ENCODE data around the gene PNLIPRP2. TPM values are rescaled to one million over a fixed set of nuclear protein-coding genes. Genes with fewer than 3 reads are reported as not detected.
A peak's percentile ranks its signal among the peaks of the same experiment; 100 is the strongest.

PNLIPRP2 gene
- total RNA-seq, 4 donors from 2014 or later: 0.42 to 4.1 (median 2.4) TPM; not detected in 1

GRCh38 chr10:116625845-116626244, 5.1 kb downstream of the PNLIPRP2 start:
- 90 to 92% methylated on average over 7 of the region's 7 CpGs for WGBS, 2 donors
- Histone ChIP-seq H3K9me3 (no peaks in the 10 kb centered on the region), H3K27me3 (peaks cover 0 to 19% of the 10 kb centered on the region in 2 donors), H3K36me3 (no peaks in the 10 kb centered on the region), H3K27ac (no peak overlapping the region), H3K4me1 (peaks cover 0 to 12% (median 0%) of the 10 kb centered on the region in 4 donors), H3K4me3 (no peak overlapping the region)
- DNase-seq (ENCODE audit: low spot score in 2 of 2): no peak
- no peak for TF ChIP-seq CTCF (IDR thresholded peaks at IDR 0.05)
- TF ChIP-seq EP300 (IDR thresholded peaks at IDR 0.05): no peak
- no peak for TF ChIP-seq POLR2A (IDR thresholded peaks at IDR 0.05)

- Histone ChIP-seq H3K36me3 (no peaks in the 10 kb centered on the region), H3K27ac (no peak overlapping the region), H3K4me1 (peaks cover 0 to 12% (median 0%) of the 10 kb centered on the region in 4 donors), H3K27me3 (peaks cover 0 to 19% of the 10 kb centered on the region in 2 donors), H3K9me3 (no peaks in the 10 kb centered on the region), H3K4me3 (peak overlapping the region in 1 of 4 donors; percentile 36)
- DNase-seq (ENCODE audit: low spot score in 2 of 2): no peak
- WGBS, 2 donors: 61 to 63% methylated on average over 9 of the region's 9 CpGs
- TF ChIP-seq POLR2A (IDR thresholded peaks at IDR 0.05): no peak
- no peak for TF ChIP-seq CTCF (IDR thresholded peaks at IDR 0.05)
- no peak for TF ChIP-seq EP300 (IDR thresholded peaks at IDR 0.05)
Observed at GRCh38 chr10:116626815-116627214, 6.1 kb downstream of the PNLIPRP2 start.

- peak overlapping the region in 2 of 4 donors; percentile 30 to 80 for H3K27ac ChIP-seq
- no peaks in the 10 kb centered on the region for H3K36me3 ChIP-seq
- no peaks in the 10 kb centered on the region for H3K9me3 ChIP-seq
- TF ChIP-seq POLR2A (IDR thresholded peaks at IDR 0.05) (no peak), CTCF (IDR thresholded peaks at IDR 0.05) (peak; percentile 43 to 84 (median 70)), EP300 (IDR thresholded peaks at IDR 0.05) (peak in 1 of 2 donors; percentile 23)
- peaks cover 0 to 19% of the 10 kb centered on the region in 2 donors for H3K27me3 ChIP-seq
- 2 to 4% methylated on average over 12 to 47 of the region's 49 CpGs for WGBS, 2 donors
- no peak for DNase-seq (ENCODE audit: low spot score in 2 of 2)
- peaks cover 0 to 12% (median 0%) of the 10 kb centered on the region in 4 donors for H3K4me1 ChIP-seq
- H3K4me3 ChIP-seq: peak overlapping the region; percentile 36 to 55 (median 45)
Observed at GRCh38 chr10:116627386-116627933, 6.7 kb downstream of the PNLIPRP2 start.

- Histone ChIP-seq H3K27ac (peak overlapping the region in 1 of 4 donors; percentile 31), H3K4me3 (no peak overlapping the region), H3K36me3 (no peaks in the 10 kb centered on the region), H3K4me1 (peaks cover 0 to 12% (median 0%) of the 10 kb centered on the region in 4 donors), H3K9me3 (no peaks in the 10 kb centered on the region), H3K27me3 (peaks cover 0 to 19% of the 10 kb centered on the region in 2 donors)
- TF ChIP-seq POLR2A (IDR thresholded peaks at IDR 0.05): no peak
- TF ChIP-seq CTCF (IDR thresholded peaks at IDR 0.05): no peak
- no peak for TF ChIP-seq EP300 (IDR thresholded peaks at IDR 0.05)
- 68 to 70% methylated on average over 4 of the region's 4 CpGs for WGBS, 2 donors
- DNase-seq (ENCODE audit: low spot score in 2 of 2): no peak
Observed at GRCh38 chr10:116629340-116629739, 8.6 kb downstream of the PNLIPRP2 start.

GRCh38 chr10:116630020-116630419, 9.3 kb downstream of the PNLIPRP2 start:
- H3K36me3 ChIP-seq: no peaks in the 10 kb centered on the region
- H3K27ac ChIP-seq: peak overlapping the region in 1 of 4 donors; percentile 31
- 34 to 54% methylated on average over 2 of the region's 2 CpGs for WGBS, 2 donors
- H3K9me3 ChIP-seq: no peaks in the 10 kb centered on the region
- no peak overlapping the region for H3K4me3 ChIP-seq
- H3K4me1 ChIP-seq: peaks cover 0 to 12% (median 0%) of the 10 kb centered on the region in 4 donors
- TF ChIP-seq EP300 (IDR thresholded peaks at IDR 0.05) (no peak), POLR2A (IDR thresholded peaks at IDR 0.05) (no peak), CTCF (IDR thresholded peaks at IDR 0.05) (no peak)
- no peak for DNase-seq (ENCODE audit: low spot score in 2 of 2)
- H3K27me3 ChIP-seq: peaks cover 0 to 19% of the 10 kb centered on the region in 2 donors

Data from tibial nerve (tissue), 4 donors.